Measurements from ENCODE around the gene LINGO3. TPM values are rescaled to one million over a fixed set of nuclear protein-coding genes. Genes with fewer than 3 reads are reported as not detected.

Gene LINGO3
- total and polyA plus RNA-seq, 5 donors, result not detected

DNA sequence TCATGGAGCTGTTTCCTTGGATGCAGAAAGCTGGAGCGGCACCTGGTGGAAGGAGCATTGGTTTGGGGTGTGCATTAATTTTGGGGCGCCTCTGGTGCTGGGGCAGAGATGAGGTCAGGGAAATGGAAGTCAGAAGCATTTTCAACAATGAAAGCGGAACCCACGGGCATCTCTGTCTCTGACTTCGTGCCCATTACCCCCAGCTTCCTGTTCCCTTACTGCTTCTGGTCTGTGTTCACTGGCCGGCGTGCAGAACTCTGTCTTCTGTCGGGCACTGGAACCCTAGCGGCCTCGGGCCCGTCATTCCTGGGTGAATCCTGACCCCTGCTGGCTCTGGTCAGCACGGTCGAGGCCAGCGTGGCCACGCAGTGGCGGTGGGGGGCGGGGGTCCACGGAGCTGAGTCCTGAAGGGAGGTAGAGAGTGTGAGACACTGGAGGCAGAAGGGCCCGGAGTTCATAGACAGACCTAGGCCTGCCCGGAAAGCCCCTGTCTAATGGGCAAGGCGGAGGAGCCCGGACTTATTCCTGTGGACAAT is 7.9 kb upstream of the LINGO3 start:
- intact Hi-C loops (cut with DNase I), result loop anchor here in 3 of 4 donors (2.0 to 10.0 kb wide), 4 partner anchors 44 to 159 kb away; partner anchors contain the start of genes PLEKHJ1 (in 2 of the 3) and SF3A2 (in 2 of the 3)
- Histone ChIP-seq H3K4me3 (ENCODE audit: low read length) (no peak overlapping the region), H3K27me3 (ENCODE audit: control insufficient read depth, insufficient read depth) (no peaks in the 10 kb centered on the region), H3K4me1 (ENCODE audit: control insufficient read depth, insufficient read depth, low read length) (no peaks in the 10 kb centered on the region), H3K9me3 (ENCODE audit: control insufficient read depth, low read length) (no peaks in the 10 kb centered on the region), H3K27ac (ENCODE audit: low read length) (no peak overlapping the region)
- DNase-seq (peak; percentile 69 to 89 (median 89)), ATAC-seq (peak; percentile 83 to 84)
- 26% methylated on average over 22 of the region's 22 CpGs for WGBS

GRCh38 chr19:2315121-2315817 is 7.3 kb upstream of the LINGO3 start:
- no peaks in the 10 kb centered on the region for H3K4me1 ChIP-seq (ENCODE audit: control insufficient read depth, insufficient read depth, low read length)
- no peak for DNase-seq
- no peak overlapping the region for H3K27ac ChIP-seq (ENCODE audit: low read length)
- H3K27me3 ChIP-seq (ENCODE audit: control insufficient read depth, insufficient read depth), result no peaks in the 10 kb centered on the region
- 88% methylated on average over 7 of the region's 7 CpGs for WGBS
- no peak overlapping the region for H3K4me3 ChIP-seq (ENCODE audit: low read length)
- H3K9me3 ChIP-seq (ENCODE audit: control insufficient read depth, low read length), result no peaks in the 10 kb centered on the region
- no peak for ATAC-seq
- intact Hi-C loops (cut with DNase I), result loop anchor here in 3 of 4 donors (2.0 to 10.0 kb wide), 4 partner anchors 43 to 158 kb away; partner anchors contain the start of genes PLEKHJ1 (in 2 of the 3) and SF3A2 (in 2 of the 3)

DNA sequence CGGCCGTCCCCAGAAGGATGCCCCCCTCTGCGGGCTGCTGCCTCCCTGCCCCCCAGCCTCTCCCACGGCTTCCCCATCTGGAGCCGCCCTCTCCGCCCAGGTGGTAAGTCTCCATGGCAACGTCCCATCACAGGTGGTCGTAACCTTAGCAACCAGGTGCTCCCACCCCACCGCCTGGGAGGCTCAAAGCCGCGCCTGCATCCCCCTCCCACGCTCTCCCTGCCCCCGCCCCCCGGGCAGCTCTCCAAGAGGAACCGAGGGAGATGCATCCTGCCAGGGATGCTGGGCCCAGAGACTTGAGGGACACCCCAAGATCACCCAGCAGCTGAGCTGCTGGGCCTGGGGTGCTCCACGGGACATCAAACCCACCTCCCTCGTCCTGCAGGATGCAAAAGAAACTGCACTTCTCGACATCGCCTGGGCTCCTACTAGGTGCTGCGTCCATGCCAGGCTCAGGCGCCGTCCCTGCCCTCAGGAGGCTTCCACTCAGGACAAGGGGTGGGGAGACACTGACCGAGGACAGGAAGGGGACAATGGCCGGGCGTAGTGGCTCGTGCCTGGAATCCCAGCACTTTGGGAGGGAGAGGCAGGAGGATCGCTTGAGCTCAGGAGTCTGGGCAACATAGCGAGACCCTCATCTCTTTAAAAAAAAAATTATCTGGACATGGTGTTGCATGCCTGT is 5.0 kb upstream of the LINGO3 start:
- Histone ChIP-seq H3K4me1 (ENCODE audit: control insufficient read depth, insufficient read depth, low read length) (no peaks in the 10 kb centered on the region), H3K27ac (ENCODE audit: low read length) (no peak overlapping the region), H3K9me3 (ENCODE audit: control insufficient read depth, low read length) (no peaks in the 10 kb centered on the region), H3K27me3 (ENCODE audit: control insufficient read depth, insufficient read depth) (no peaks in the 10 kb centered on the region), H3K4me3 (ENCODE audit: low read length) (no peak overlapping the region)
- WGBS, result 34% methylated on average over 28 of the region's 28 CpGs
- DNase-seq (no peak), ATAC-seq (no peak)
- intact Hi-C loops (cut with DNase I), result loop anchor here in 2 of 4 donors (10.0 kb wide), 1 partner anchor 78 kb away; the partner anchor contains the start of genes PLEKHJ1 (in 2 of the 2) and SF3A2 (in 2 of the 2)

- Histone ChIP-seq H3K9me3 (ENCODE audit: control insufficient read depth, low read length) (no peaks in the 10 kb centered on the region), H3K4me1 (ENCODE audit: control insufficient read depth, insufficient read depth, low read length) (no peaks in the 10 kb centered on the region), H3K27me3 (ENCODE audit: control insufficient read depth, insufficient read depth) (no peaks in the 10 kb centered on the region), H3K27ac (ENCODE audit: low read length) (no peak overlapping the region), H3K4me3 (ENCODE audit: low read length) (no peak overlapping the region)
- 95% methylated on average over 4 of the region's 4 CpGs for WGBS
- ATAC-seq (no peak), DNase-seq (no peak)
- intact Hi-C loops (cut with DNase I), result loop anchor here in 2 of 4 donors (10.0 kb wide), 1 partner anchor 76 kb away; the partner anchor contains the start of genes PLEKHJ1 (in 2 of the 2) and SF3A2 (in 2 of the 2)
These were observed 3.1 kb upstream of the LINGO3 start for GRCh38 chr19:2311093-2311492.

DNA sequence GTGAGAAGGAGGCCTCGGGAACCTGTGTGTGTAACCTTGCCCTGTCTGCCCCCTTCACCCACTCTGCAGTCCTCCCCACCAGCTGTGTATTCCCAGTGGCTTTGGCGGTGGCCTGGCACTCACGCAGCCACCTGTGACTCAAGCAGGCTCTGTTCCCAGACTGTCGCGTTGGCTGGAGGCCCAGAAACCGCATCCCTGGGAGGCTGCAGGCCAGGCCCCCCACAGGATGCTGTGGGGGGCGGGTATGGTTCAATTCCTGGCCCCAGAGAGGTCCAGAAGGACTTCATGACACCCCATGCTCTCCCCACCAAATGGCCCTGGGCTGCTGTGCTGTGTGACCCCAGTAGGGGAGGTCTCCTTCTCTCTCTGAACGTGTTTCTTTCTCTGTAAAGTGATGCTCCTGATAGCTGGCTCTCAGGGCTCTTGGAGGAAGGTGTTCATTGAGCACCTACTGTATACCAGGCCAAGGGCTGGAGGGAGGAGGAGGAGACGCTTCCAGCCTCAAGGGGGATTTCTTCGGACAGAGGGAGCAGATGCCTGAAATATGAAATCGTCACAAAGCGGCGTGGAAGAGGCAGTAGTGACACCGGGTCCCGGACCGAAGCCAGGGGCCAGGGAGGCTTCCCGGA is 1.9 kb upstream of the LINGO3 start:
- intact Hi-C loops (cut with DNase I), result loop anchor here in 2 of 4 donors (10.0 kb wide), 1 partner anchor 75 kb away; the partner anchor contains the start of genes PLEKHJ1 (in 2 of the 2) and SF3A2 (in 2 of the 2)
- Histone ChIP-seq H3K9me3 (ENCODE audit: control insufficient read depth, low read length) (no peaks in the 10 kb centered on the region), H3K27ac (ENCODE audit: low read length) (no peak overlapping the region), H3K4me1 (ENCODE audit: control insufficient read depth, insufficient read depth, low read length) (no peaks in the 10 kb centered on the region), H3K4me3 (ENCODE audit: low read length) (no peak overlapping the region), H3K27me3 (ENCODE audit: control insufficient read depth, insufficient read depth) (no peaks in the 10 kb centered on the region)
- WGBS, result 43% methylated on average over 17 of the region's 17 CpGs
- ATAC-seq (peak in 1 of 2 donors; percentile 46), DNase-seq (peak in 1 of 3 donors; percentile 55)

DNA sequence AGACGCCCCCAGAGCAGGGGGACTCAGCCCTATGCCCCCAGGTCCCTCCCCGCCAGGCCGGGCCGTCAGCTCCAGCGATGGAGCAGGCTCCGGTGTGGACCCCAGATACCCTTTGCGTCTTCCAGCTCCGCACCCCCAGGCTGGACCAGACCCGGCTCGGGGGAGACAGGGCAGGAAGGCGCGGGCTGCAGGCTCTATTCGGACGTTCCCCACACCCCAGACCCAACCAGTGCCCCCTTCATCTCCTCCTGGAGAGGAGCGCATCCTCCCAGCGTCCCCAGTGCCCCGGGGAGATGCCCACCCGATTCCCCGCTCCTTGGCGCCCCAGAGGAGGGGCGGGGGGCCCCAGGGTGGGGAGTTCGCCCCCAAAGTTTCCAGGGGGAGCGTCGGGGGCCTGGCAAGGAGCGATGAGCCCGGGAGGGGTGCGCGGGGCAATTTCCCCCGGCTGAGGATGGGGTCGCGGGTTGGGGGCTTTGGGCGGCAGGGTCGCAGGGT is 389 bp downstream of the LINGO3 start:
- no peaks in the 10 kb centered on the region for H3K4me1 ChIP-seq (ENCODE audit: control insufficient read depth, insufficient read depth, low read length)
- WGBS, result 17% methylated on average over 33 of the region's 33 CpGs
- peak overlapping the region; percentile 36 for H3K4me3 ChIP-seq (ENCODE audit: low read length)
- ATAC-seq (no peak), DNase-seq (no peak)
- intact Hi-C loops (cut with DNase I), result no loop called here
- no peaks in the 10 kb centered on the region for H3K9me3 ChIP-seq (ENCODE audit: control insufficient read depth, low read length)
- no peak overlapping the region for H3K27ac ChIP-seq (ENCODE audit: low read length)
- no peaks in the 10 kb centered on the region for H3K27me3 ChIP-seq (ENCODE audit: control insufficient read depth, insufficient read depth)

DNA sequence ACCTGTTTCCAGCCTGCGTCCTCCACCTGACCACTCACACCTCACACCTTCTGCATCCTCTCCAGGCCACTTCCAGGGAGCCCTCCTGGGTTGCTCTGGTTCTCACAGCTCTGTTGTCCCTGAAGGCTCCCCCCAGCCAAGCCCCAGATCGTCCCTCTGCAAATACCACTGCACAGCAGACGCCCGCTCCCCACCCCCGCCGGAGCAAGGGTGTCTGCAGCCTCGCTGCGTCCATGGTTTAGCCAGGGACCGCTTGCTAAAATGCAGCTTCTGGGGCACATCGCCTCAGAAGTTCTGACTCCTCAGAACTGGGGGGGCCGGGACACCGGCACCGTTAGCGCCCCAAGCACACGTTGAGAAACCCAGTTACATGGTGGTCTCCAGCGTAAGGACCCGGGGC is 983 bp downstream of the LINGO3 start:
- Histone ChIP-seq H3K9me3 (ENCODE audit: control insufficient read depth, low read length) (no peaks in the 10 kb centered on the region), H3K27me3 (ENCODE audit: control insufficient read depth, insufficient read depth) (no peaks in the 10 kb centered on the region), H3K4me1 (ENCODE audit: control insufficient read depth, insufficient read depth, low read length) (no peaks in the 10 kb centered on the region), H3K4me3 (ENCODE audit: low read length) (no peak overlapping the region), H3K27ac (ENCODE audit: low read length) (no peak overlapping the region)
- DNase-seq (no peak), ATAC-seq (no peak)
- intact Hi-C loops (cut with DNase I), result no loop called here
- 60% methylated on average over 17 of the region's 17 CpGs for WGBS

DNA sequence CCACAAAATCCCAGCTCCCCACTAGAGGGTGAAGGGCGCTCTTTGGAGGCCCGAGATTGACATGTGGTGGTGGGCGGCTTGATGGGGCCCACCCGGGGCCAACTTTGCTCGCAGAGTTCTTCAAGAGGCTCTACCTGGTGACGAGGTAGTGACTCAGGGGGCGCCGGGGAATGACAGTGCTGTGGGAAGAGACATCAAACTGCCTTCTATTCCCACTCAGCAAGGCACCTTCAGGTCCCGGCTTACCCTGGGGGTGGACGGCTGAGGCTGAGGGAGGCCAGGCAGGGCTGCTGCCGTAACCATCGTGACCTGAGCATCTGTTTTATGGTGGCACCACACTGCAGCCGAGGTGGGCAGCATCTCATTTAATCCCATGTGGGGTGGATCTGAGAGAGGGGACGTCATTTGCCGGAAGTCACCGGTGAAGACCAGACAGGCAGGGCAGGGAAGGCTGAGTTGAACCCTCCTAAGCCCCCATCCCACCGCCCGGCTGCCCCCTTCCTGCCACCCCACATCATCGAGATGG is 1.6 kb downstream of the LINGO3 start:
- Histone ChIP-seq H3K9me3 (ENCODE audit: control insufficient read depth, low read length) (no peaks in the 10 kb centered on the region), H3K27me3 (ENCODE audit: control insufficient read depth, insufficient read depth) (no peaks in the 10 kb centered on the region), H3K4me1 (ENCODE audit: control insufficient read depth, insufficient read depth, low read length) (no peaks in the 10 kb centered on the region), H3K4me3 (ENCODE audit: low read length) (no peak overlapping the region), H3K27ac (ENCODE audit: low read length) (no peak overlapping the region)
- DNase-seq (no peak), ATAC-seq (no peak)
- WGBS, result 71% methylated on average over 19 of the region's 19 CpGs
- intact Hi-C loops (cut with DNase I), result no loop called here

DNA sequence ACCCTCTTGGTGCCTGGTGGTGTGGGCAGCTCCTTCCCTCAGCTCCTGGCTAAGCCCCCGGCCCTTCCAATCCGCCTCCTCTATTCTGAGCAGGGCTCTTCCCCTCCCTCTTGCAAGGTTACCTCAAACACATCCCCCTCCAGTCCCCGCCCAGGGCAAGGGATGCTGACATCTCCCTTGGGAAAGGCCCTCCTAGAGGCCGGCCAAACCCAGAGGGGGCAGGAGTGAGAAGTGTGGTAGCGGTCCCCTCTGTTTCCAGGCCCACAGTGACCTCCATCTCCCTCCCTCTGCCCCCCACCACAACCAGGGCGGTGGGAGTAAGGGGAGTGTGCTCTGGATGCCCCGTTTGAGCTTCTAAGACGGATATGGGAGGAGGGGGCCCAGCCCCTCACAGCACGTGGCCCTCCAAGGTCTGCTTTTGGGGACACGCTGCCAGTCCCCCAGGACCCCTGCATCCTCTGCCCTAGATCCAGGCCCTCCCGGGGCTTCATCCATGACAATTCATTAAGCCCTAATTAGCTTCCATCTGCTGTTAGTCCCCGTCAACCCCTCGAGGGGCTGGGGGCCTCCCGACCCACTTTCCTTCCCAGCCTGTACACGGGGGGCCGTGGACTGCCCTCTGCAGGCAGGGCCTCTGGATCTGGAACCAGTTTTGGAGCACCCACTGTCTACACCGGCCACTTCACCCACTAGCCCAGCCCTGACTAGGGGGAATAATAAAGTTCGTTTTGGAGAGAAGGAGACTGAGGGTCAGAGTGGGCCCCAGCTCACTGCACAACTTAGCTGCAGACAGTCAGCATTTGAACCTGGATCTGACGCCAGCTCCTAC is 2.3 kb downstream of the LINGO3 start:
- Histone ChIP-seq H3K4me1 (ENCODE audit: control insufficient read depth, insufficient read depth, low read length) (no peaks in the 10 kb centered on the region), H3K27me3 (ENCODE audit: control insufficient read depth, insufficient read depth) (no peaks in the 10 kb centered on the region), H3K9me3 (ENCODE audit: control insufficient read depth, low read length) (no peaks in the 10 kb centered on the region), H3K4me3 (ENCODE audit: low read length) (no peak overlapping the region), H3K27ac (ENCODE audit: low read length) (no peak overlapping the region)
- intact Hi-C loops (cut with DNase I), result no loop called here
- no peak for ATAC-seq
- WGBS, result 76% methylated on average over 19 of the region's 19 CpGs
- no peak for DNase-seq

All from right cardiac atrium (tissue), 5 donors.